Measurements from ENCODE around the gene CCDC141. TPM values are rescaled to one million over a fixed set of nuclear protein-coding genes. Genes with fewer than 3 reads are reported as not detected.

The CCDC141 gene
- total and polyA plus RNA-seq, 2 experiments from 2014 or later: 11.7 to 13.4 TPM

DNA sequence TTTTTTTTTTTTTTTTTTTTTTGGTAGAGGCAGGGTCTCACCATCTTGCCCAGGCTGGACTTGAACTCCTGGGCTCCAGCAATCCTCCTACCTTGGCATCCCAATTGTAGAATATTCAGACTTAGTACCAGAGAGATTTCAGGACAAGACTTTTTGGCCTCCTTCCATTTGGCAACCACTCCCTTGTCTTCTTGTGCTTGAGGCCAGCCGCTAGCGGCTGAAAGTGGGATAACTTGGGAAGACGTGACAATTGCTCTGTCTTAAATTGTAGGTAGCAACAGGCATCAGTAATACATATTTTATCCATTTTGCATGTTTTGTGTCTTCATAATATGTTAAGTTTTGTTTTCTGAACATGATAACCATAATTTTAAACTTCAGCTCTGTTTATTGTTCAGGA lies 189.4 kb downstream of the CCDC141 start:
- no peak overlapping the region for H3K4me2 ChIP-seq
- H3K9me2 ChIP-seq (ENCODE audit: insufficient read depth): no peaks in the 10 kb centered on the region
- H4K20me1 ChIP-seq (replicated peaks; ENCODE audit: insufficient read depth): no peaks in the 10 kb centered on the region
- peaks cover 10% of the 10 kb centered on the region; the same call in 1 of the 3 replicates for H3K36me3 Mint-ChIP-seq (ENCODE audit: low read depth)
- H3K27ac Mint-ChIP-seq: no peak overlapping the region
- no peaks in the 10 kb centered on the region for H3K27me3 ChIP-seq (ENCODE audit: insufficient read depth)
- H3F3A ChIP-seq (replicated peaks; ENCODE audit: low read depth): no peaks in the 10 kb centered on the region
- H3K4me1 Mint-ChIP-seq: peaks cover 25% of the 10 kb centered on the region
- ATAC-seq: no peak
- peaks cover 6% of the 10 kb centered on the region for H3K27me3 Mint-ChIP-seq (ENCODE audit: insufficient read depth, low read depth, poor library complexity)
- no peak overlapping the region for H3K27ac ChIP-seq (ENCODE audit: low read depth)
- no peak for DNase-seq (ENCODE audit: low spot score)
- H3K4me1 ChIP-seq (ENCODE audit: insufficient read depth): peaks cover 23% of the 10 kb centered on the region
- no peaks in the 10 kb centered on the region for H3K79me2 ChIP-seq (replicated peaks; ENCODE audit: insufficient read depth)
- no peaks in the 10 kb centered on the region for H3K36me3 ChIP-seq (ENCODE audit: insufficient read depth)
- H3K4me3 ChIP-seq: no peak overlapping the region
- H3K4me3 Mint-ChIP-seq: no peak overlapping the region
- H3K9me3 Mint-ChIP-seq: peaks cover 2% of the 10 kb centered on the region; the same call in 1 of the 3 replicates
- TF ChIP-seq EZH2 (IDR thresholded peaks at IDR 0.05; ENCODE audit: low read depth, unreplicated experiment): no peak
- TF ChIP-seq, protein P1, sequence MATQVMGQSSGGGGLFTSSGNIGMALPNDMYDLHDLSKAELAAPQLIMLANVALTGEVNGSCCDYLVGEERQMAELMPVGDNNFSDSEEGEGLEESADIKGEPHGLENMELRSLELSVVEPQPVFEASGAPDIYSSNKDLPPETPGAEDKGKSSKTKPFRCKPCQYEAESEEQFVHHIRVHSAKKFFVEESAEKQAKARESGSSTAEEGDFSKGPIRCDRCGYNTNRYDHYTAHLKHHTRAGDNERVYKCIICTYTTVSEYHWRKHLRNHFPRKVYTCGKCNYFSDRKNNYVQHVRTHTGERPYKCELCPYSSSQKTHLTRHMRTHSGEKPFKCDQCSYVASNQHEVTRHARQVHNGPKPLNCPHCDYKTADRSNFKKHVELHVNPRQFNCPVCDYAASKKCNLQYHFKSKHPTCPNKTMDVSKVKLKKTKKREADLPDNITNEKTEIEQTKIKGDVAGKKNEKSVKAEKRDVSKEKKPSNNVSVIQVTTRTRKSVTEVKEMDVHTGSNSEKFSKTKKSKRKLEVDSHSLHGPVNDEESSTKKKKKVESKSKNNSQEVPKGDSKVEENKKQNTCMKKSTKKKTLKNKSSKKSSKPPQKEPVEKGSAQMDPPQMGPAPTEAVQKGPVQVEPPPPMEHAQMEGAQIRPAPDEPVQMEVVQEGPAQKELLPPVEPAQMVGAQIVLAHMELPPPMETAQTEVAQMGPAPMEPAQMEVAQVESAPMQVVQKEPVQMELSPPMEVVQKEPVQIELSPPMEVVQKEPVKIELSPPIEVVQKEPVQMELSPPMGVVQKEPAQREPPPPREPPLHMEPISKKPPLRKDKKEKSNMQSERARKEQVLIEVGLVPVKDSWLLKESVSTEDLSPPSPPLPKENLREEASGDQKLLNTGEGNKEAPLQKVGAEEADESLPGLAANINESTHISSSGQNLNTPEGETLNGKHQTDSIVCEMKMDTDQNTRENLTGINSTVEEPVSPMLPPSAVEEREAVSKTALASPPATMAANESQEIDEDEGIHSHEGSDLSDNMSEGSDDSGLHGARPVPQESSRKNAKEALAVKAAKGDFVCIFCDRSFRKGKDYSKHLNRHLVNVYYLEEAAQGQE (IDR thresholded peaks at IDR 0.05; ENCODE audit: unreplicated experiment): no peak
- TF ChIP-seq, protein P2, sequence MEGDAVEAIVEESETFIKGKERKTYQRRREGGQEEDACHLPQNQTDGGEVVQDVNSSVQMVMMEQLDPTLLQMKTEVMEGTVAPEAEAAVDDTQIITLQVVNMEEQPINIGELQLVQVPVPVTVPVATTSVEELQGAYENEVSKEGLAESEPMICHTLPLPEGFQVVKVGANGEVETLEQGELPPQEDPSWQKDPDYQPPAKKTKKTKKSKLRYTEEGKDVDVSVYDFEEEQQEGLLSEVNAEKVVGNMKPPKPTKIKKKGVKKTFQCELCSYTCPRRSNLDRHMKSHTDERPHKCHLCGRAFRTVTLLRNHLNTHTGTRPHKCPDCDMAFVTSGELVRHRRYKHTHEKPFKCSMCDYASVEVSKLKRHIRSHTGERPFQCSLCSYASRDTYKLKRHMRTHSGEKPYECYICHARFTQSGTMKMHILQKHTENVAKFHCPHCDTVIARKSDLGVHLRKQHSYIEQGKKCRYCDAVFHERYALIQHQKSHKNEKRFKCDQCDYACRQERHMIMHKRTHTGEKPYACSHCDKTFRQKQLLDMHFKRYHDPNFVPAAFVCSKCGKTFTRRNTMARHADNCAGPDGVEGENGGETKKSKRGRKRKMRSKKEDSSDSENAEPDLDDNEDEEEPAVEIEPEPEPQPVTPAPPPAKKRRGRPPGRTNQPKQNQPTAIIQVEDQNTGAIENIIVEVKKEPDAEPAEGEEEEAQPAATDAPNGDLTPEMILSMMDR (conservative IDR thresholded peaks at IDR 0.05; ENCODE audit: low read depth in 2 of 2): no peak
- no peak for TF ChIP-seq ZNF331 (CRISPR knock-in tag; IDR thresholded peaks at IDR 0.05; ENCODE audit: low read depth)
- no peak for TF ChIP-seq ZNF114 (CRISPR knock-in tag; IDR thresholded peaks at IDR 0.05)
- TF ChIP-seq EZH2phosphoT487 (IDR thresholded peaks at IDR 0.05; ENCODE audit: unreplicated experiment): no peak
- no peak for TF ChIP-seq STAT1 (IDR thresholded peaks at IDR 0.05; ENCODE audit: unreplicated experiment)
- no peak overlapping the region for H2AFZ ChIP-seq

DNA sequence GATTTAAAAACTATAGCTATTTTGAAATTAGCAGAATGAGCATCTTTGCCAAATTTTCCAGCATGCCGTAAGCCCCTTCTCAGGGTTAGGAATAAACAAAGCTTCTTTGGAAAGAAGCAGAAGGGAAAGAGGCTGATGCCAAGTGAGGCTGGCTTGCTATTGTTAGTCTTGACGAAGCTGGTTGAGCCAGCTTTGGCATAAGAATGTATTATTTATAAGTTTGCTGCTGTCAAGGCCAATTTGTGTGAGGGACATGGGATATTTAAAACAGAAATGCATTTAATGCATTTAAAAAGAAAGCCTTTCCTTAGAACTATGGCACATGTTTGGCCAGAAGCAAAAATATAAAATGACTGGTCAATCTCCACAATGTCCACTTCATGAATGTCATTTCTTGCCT lies 190.2 kb downstream of the CCDC141 start:
- Histone ChIP-seq H3K4me1 (ENCODE audit: insufficient read depth) (peaks cover 23% of the 10 kb centered on the region), H2AFZ (no peak overlapping the region), H3K36me3 (ENCODE audit: insufficient read depth) (no peaks in the 10 kb centered on the region), H3K4me2 (no peak overlapping the region), H3F3A (replicated peaks; ENCODE audit: low read depth) (no peaks in the 10 kb centered on the region), H3K9me2 (ENCODE audit: insufficient read depth) (no peaks in the 10 kb centered on the region), H3K79me2 (replicated peaks; ENCODE audit: insufficient read depth) (no peaks in the 10 kb centered on the region), H3K4me3 (no peak overlapping the region), H4K20me1 (replicated peaks; ENCODE audit: insufficient read depth) (no peaks in the 10 kb centered on the region), H3K27ac (ENCODE audit: low read depth) (no peak overlapping the region), H3K27me3 (ENCODE audit: insufficient read depth) (no peaks in the 10 kb centered on the region)
- peaks cover 6% of the 10 kb centered on the region for H3K27me3 Mint-ChIP-seq (ENCODE audit: insufficient read depth, low read depth, poor library complexity)
- peaks cover 5% of the 10 kb centered on the region; the same call in 1 of the 3 replicates for H3K36me3 Mint-ChIP-seq (ENCODE audit: low read depth)
- no peak overlapping the region for H3K4me3 Mint-ChIP-seq
- H3K9me3 Mint-ChIP-seq: no peaks in the 10 kb centered on the region
- no peak overlapping the region for H3K27ac Mint-ChIP-seq
- peaks cover 22% of the 10 kb centered on the region for H3K4me1 Mint-ChIP-seq
- ATAC-seq: no peak
- DNase-seq (ENCODE audit: low spot score): no peak
- TF ChIP-seq NANOG (IDR thresholded peaks at IDR 0.05; ENCODE audit: borderline replicate concordance) (no peak), CREB1 (CRISPR knock-in tag; IDR thresholded peaks at IDR 0.05; ENCODE audit: low read depth) (no peak), EZH2phosphoT487 (IDR thresholded peaks at IDR 0.05; ENCODE audit: unreplicated experiment) (no peak), JUNB (IDR thresholded peaks at IDR 0.05; ENCODE audit: unreplicated experiment) (no peak), ZNF114 (CRISPR knock-in tag; IDR thresholded peaks at IDR 0.05) (no peak)
- TF ChIP-seq, protein P1 (IDR thresholded peaks at IDR 0.05; ENCODE audit: unreplicated experiment): no peak

All from GM23338 (cell line).